HEK293 (cell line): ENCODE data around the gene CKAP2L.

Source experiments
- BCL11A ChIP-seq: fragments of 450-650 bp; formaldehyde crosslinking; IDR thresholded peaks from 2 replicates; pipeline ENCODE4 v1.5.1; 2016; ENCODE audit warnings: low read depth, missing biosample characterization, missing genetic modification characterization
- GFI1B ChIP-seq: fragments of 450-650 bp; formaldehyde crosslinking; IDR thresholded peaks from 2 replicates; pipeline ENCODE4 v1.5.1; 2016; ENCODE audit warnings: missing biosample characterization, missing genetic modification characterization
- IKZF3 ChIP-seq: fragments of 450-650 bp; IDR thresholded peaks from 2 replicates; pipeline ENCODE4 v1.5.0; 2018; ENCODE audit warnings: missing biosample characterization, mild to moderate bottlenecking, missing genetic modification characterization, moderate library complexity
- MEIS1 ChIP-seq: sonication (generic); formaldehyde crosslinking; IDR thresholded peaks from 2 replicates; pipeline ENCODE4 v1.8.1; 2022; ENCODE audit warnings: missing genetic modification reagents, mild to moderate bottlenecking, borderline replicate concordance
- REPIN1 ChIP-seq: fragments of 450-650 bp; formaldehyde crosslinking; IDR thresholded peaks from 2 replicates; pipeline ENCODE4 v1.5.1; 2017; ENCODE audit warnings: missing biosample characterization, missing genetic modification characterization, low read depth
- SALL2 ChIP-seq: fragments of 450-650 bp; formaldehyde crosslinking; IDR thresholded peaks from 2 replicates; pipeline ENCODE4 v1.5.0; 2017; ENCODE audit warnings: missing biosample characterization, mild to moderate bottlenecking, missing genetic modification characterization, borderline replicate concordance
- SCRT1 ChIP-seq: fragments of 450-650 bp; formaldehyde crosslinking; IDR thresholded peaks from 2 replicates; pipeline ENCODE4 v1.5.1; 2016; ENCODE audit warnings: missing biosample characterization, missing genetic modification characterization, borderline replicate concordance
- YY2 ChIP-seq: fragments of 450-650 bp; formaldehyde crosslinking; IDR thresholded peaks from 2 replicates; pipeline ENCODE4 v1.5.1; 2016; ENCODE audit warnings: missing biosample characterization, missing genetic modification characterization
- ZBTB7A ChIP-seq: fragments of 450-650 bp; formaldehyde crosslinking; IDR thresholded peaks from 2 replicates; pipeline ENCODE4 v1.5.1; 2016; ENCODE audit warnings: low read depth, missing biosample characterization, missing genetic modification characterization
- ZFHX2 ChIP-seq: fragments of 450-650 bp; formaldehyde crosslinking; conservative IDR thresholded peaks from 2 replicates; pipeline ENCODE4 v1.5.1; 2016; ENCODE audit warnings: missing biosample characterization, missing genetic modification characterization
- ZNF112 ChIP-seq: fragments of 450-650 bp; formaldehyde crosslinking; IDR thresholded peaks from 2 replicates; pipeline ENCODE4 v1.5.0; 2017; ENCODE audit warnings: missing biosample characterization, missing genetic modification characterization
- ZNF114 ChIP-seq: fragments of 450-650 bp; formaldehyde crosslinking; IDR thresholded peaks from 2 replicates; pipeline ENCODE4 v1.5.0; 2017; ENCODE audit warnings: missing biosample characterization, missing genetic modification characterization
- ZNF132 ChIP-seq: fragments of 450-650 bp; formaldehyde crosslinking; IDR thresholded peaks from 2 replicates; pipeline ENCODE4 v1.5.1; 2017; ENCODE audit warnings: missing biosample characterization, missing genetic modification characterization, borderline replicate concordance
- ZNF140 ChIP-seq: fragments of 450-650 bp; formaldehyde crosslinking; IDR thresholded peaks from 2 replicates; pipeline ENCODE4 v1.5.1; 2016; ENCODE audit warnings: missing biosample characterization, missing genetic modification characterization
- ZNF174 ChIP-seq: fragments of 450-650 bp; formaldehyde crosslinking; IDR thresholded peaks from 2 replicates; pipeline ENCODE4 v1.5.0; 2017; ENCODE audit warnings: missing biosample characterization, mild to moderate bottlenecking, missing genetic modification characterization
- ZNF175 ChIP-seq: fragments of 450-650 bp; formaldehyde crosslinking; IDR thresholded peaks from 2 replicates; pipeline ENCODE4 v1.5.1; 2016; ENCODE audit warnings: missing biosample characterization, missing genetic modification characterization
- ZNF211 ChIP-seq: fragments of 450-650 bp; formaldehyde crosslinking; IDR thresholded peaks from 2 replicates; pipeline ENCODE4 v1.5.1; 2016; ENCODE audit warnings: low read depth, missing biosample characterization, missing genetic modification characterization
- ZNF221 ChIP-seq: fragments of 450-650 bp; formaldehyde crosslinking; IDR thresholded peaks from 2 replicates; pipeline ENCODE4 v1.5.1; 2017; ENCODE audit warnings: missing biosample characterization, missing genetic modification characterization, borderline replicate concordance
- ZNF335 ChIP-seq: fragments of 450-650 bp; formaldehyde crosslinking; conservative IDR thresholded peaks from 2 replicates; pipeline ENCODE4 v1.5.1; 2016; ENCODE audit warnings: missing biosample characterization, missing genetic modification characterization
- ZNF391 ChIP-seq: fragments of 450-650 bp; formaldehyde crosslinking; IDR thresholded peaks from 2 replicates; pipeline ENCODE4 v1.5.1; 2016; ENCODE audit warnings: low read depth, missing biosample characterization, missing genetic modification characterization, borderline replicate concordance
- ZNF426 ChIP-seq: fragments of 450-650 bp; formaldehyde crosslinking; IDR thresholded peaks from 2 replicates; pipeline ENCODE4 v1.5.1; 2017; ENCODE audit warnings: missing biosample characterization, missing genetic modification characterization, mild to moderate bottlenecking, inconsistent platforms, moderate library complexity
- ZNF473 ChIP-seq: fragments of 450-650 bp; formaldehyde crosslinking; IDR thresholded peaks from 2 replicates; pipeline ENCODE4 v1.5.1; 2017; ENCODE audit warnings: missing biosample characterization, missing genetic modification characterization
- ZNF544 ChIP-seq: fragments of 450-650 bp; formaldehyde crosslinking; IDR thresholded peaks from 2 replicates; pipeline ENCODE4 v1.5.0; 2017; ENCODE audit warnings: missing biosample characterization, missing genetic modification characterization
- ZNF585B ChIP-seq: fragments of 450-650 bp; formaldehyde crosslinking; IDR thresholded peaks from 2 replicates; pipeline ENCODE4 v1.5.1; 2016; ENCODE audit warnings: missing biosample characterization, missing genetic modification characterization
- ZNF596 ChIP-seq: fragments of 450-650 bp; IDR thresholded peaks from 2 replicates; pipeline ENCODE4 v1.5.0; 2018; ENCODE audit warnings: missing biosample characterization, mild to moderate bottlenecking, missing genetic modification characterization, moderate library complexity
- ZNF701 ChIP-seq: fragments of 450-650 bp; formaldehyde crosslinking; IDR thresholded peaks from 2 replicates; pipeline ENCODE4 v1.5.1; 2016; ENCODE audit warnings: missing biosample characterization, missing genetic modification characterization
- ZNF843 ChIP-seq: fragments of 450-650 bp; formaldehyde crosslinking; IDR thresholded peaks from 2 replicates; pipeline ENCODE4 v1.5.1; 2016; ENCODE audit warnings: missing biosample characterization, missing genetic modification characterization
- TF ChIP-seq, protein P1 (sequence below): fragments of 450-650 bp; formaldehyde crosslinking; IDR thresholded peaks from 2 replicates; pipeline ENCODE4 v1.5.0; 2017; ENCODE audit warnings: missing biosample characterization, missing genetic modification characterization, borderline replicate concordance
- TF ChIP-seq, protein P2 (sequence below): fragments of 450-650 bp; formaldehyde crosslinking; optimal IDR thresholded peaks from 2 replicates; pipeline ENCODE3; 2016; ENCODE audit warnings: missing biosample characterization, mild to moderate bottlenecking, missing genetic modification characterization
- TF ChIP-seq, protein P3 (sequence below): fragments of 450-650 bp; formaldehyde crosslinking; IDR thresholded peaks from 2 replicates; pipeline ENCODE4 v1.5.1; 2017; ENCODE audit warnings: missing biosample characterization, missing genetic modification characterization
- TF ChIP-seq, protein P4 (sequence below): fragments of 450-650 bp; formaldehyde crosslinking; IDR thresholded peaks from 2 replicates; pipeline ENCODE4 v1.5.1; 2016; ENCODE audit warnings: missing biosample characterization, missing genetic modification characterization
- TF ChIP-seq, protein P5 (sequence below): fragments of 450-650 bp; formaldehyde crosslinking; IDR thresholded peaks from 2 replicates; pipeline ENCODE4 v1.5.1; 2016; ENCODE audit warnings: missing biosample characterization, missing genetic modification characterization

CKAP2L gene

GRCh38 chr2:112764071-112765044 lies at the start of gene CKAP2L (continued):
- TF ChIP-seq, protein P1, sequence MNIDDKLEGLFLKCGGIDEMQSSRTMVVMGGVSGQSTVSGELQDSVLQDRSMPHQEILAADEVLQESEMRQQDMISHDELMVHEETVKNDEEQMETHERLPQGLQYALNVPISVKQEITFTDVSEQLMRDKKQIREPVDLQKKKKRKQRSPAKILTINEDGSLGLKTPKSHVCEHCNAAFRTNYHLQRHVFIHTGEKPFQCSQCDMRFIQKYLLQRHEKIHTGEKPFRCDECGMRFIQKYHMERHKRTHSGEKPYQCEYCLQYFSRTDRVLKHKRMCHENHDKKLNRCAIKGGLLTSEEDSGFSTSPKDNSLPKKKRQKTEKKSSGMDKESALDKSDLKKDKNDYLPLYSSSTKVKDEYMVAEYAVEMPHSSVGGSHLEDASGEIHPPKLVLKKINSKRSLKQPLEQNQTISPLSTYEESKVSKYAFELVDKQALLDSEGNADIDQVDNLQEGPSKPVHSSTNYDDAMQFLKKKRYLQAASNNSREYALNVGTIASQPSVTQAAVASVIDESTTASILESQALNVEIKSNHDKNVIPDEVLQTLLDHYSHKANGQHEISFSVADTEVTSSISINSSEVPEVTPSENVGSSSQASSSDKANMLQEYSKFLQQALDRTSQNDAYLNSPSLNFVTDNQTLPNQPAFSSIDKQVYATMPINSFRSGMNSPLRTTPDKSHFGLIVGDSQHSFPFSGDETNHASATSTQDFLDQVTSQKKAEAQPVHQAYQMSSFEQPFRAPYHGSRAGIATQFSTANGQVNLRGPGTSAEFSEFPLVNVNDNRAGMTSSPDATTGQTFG (tag by site-specific recombination), result no peak
- TF ChIP-seq, protein P2, sequence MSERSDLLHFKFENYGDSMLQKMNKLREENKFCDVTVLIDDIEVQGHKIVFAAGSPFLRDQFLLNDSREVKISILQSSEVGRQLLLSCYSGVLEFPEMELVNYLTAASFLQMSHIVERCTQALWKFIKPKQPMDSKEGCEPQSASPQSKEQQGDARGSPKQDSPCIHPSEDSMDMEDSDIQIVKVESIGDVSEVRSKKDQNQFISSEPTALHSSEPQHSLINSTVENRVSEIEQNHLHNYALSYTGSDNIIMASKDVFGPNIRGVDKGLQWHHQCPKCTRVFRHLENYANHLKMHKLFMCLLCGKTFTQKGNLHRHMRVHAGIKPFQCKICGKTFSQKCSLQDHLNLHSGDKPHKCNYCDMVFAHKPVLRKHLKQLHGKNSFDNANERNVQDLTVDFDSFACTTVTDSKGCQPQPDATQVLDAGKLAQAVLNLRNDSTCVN (tag by site-specific recombination), result peak; percentile 91
- TF ChIP-seq, protein P3, sequence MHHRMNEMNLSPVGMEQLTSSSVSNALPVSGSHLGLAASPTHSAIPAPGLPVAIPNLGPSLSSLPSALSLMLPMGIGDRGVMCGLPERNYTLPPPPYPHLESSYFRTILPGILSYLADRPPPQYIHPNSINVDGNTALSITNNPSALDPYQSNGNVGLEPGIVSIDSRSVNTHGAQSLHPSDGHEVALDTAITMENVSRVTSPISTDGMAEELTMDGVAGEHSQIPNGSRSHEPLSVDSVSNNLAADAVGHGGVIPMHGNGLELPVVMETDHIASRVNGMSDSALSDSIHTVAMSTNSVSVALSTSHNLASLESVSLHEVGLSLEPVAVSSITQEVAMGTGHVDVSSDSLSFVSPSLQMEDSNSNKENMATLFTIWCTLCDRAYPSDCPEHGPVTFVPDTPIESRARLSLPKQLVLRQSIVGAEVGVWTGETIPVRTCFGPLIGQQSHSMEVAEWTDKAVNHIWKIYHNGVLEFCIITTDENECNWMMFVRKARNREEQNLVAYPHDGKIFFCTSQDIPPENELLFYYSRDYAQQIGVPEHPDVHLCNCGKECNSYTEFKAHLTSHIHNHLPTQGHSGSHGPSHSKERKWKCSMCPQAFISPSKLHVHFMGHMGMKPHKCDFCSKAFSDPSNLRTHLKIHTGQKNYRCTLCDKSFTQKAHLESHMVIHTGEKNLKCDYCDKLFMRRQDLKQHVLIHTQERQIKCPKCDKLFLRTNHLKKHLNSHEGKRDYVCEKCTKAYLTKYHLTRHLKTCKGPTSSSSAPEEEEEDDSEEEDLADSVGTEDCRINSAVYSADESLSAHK (tag by site-specific recombination), result no peak
- no peak for TF ChIP-seq ZNF843 (tag by site-specific recombination)
- TF ChIP-seq REPIN1 (tag by site-specific recombination), result no peak
- no peak for TF ChIP-seq MEIS1 (CRISPR knock-in tag)
- no peak for TF ChIP-seq ZNF473
- no peak for TF ChIP-seq BCL11A (tag by site-specific recombination)
- no peak for TF ChIP-seq ZNF132 (tag by site-specific recombination)
- no peak for TF ChIP-seq ZNF174 (tag by site-specific recombination)
- no peak for TF ChIP-seq SALL2 (tag by site-specific recombination)
- TF ChIP-seq ZNF175 (tag by site-specific recombination), result no peak
- TF ChIP-seq ZNF221, result no peak
- TF ChIP-seq, protein P4, sequence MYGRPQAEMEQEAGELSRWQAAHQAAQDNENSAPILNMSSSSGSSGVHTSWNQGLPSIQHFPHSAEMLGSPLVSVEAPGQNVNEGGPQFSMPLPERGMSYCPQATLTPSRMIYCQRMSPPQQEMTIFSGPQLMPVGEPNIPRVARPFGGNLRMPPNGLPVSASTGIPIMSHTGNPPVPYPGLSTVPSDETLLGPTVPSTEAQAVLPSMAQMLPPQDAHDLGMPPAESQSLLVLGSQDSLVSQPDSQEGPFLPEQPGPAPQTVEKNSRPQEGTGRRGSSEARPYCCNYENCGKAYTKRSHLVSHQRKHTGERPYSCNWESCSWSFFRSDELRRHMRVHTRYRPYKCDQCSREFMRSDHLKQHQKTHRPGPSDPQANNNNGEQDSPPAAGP (tag by site-specific recombination), result peak; percentile 19; the same call in 1 of the 2 replicates
- TF ChIP-seq ZNF585B (tag by site-specific recombination), result no peak
- peak; percentile 87 for TF ChIP-seq ZFHX2 (tag by site-specific recombination)
- TF ChIP-seq, protein P5, sequence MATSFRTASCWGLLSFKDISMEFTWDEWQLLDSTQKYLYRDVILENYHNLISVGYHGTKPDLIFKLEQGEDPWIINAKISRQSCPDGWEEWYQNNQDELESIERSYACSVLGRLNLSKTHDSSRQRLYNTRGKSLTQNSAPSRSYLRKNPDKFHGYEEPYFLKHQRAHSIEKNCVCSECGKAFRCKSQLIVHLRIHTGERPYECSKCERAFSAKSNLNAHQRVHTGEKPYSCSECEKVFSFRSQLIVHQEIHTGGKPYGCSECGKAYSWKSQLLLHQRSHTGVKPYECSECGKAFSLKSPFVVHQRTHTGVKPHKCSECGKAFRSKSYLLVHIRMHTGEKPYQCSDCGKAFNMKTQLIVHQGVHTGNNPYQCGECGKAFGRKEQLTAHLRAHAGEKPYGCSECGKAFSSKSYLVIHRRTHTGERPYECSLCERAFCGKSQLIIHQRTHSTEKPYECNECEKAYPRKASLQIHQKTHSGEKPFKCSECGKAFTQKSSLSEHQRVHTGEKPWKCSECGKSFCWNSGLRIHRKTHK (tag by site-specific recombination), result no peak
- no peak for TF ChIP-seq ZNF114
- TF ChIP-seq SCRT1 (tag by site-specific recombination), result no peak
- TF ChIP-seq GFI1B, result no peak
- no peak for TF ChIP-seq ZNF596 (tag by site-specific recombination)
- no peak for TF ChIP-seq ZNF211
- no peak for TF ChIP-seq ZBTB7A (tag by site-specific recombination)
- TF ChIP-seq ZNF391, result no peak
- TF ChIP-seq IKZF3 (tag by site-specific recombination), result no peak
- TF ChIP-seq YY2 (tag by site-specific recombination), result no peak
- no peak for TF ChIP-seq ZNF544 (tag by site-specific recombination)
- no peak for TF ChIP-seq ZNF140 (tag by site-specific recombination)
- TF ChIP-seq ZNF335 (tag by site-specific recombination), result peak; percentile 97
- TF ChIP-seq ZNF701 (tag by site-specific recombination), result no peak
- TF ChIP-seq ZNF112 (tag by site-specific recombination), result no peak
- TF ChIP-seq ZNF426 (tag by site-specific recombination), result no peak
